HG03342 (cell line): ENCODE results near the gene GGNBP2.
"Not testable (repeated sequence)": the region's sequence is repeated elsewhere in the genome, so short reads cannot be mapped to it uniquely, and the experiment has no call there.

Source experiments
- ATAC-seq: cut with Tn5 transposase; IDR thresholded peaks from one replicate; pipeline ENCODE4 v1.9.1; 2021; ENCODE audit warnings: mild to moderate bottlenecking, moderate library complexity; ENCODE audit not compliant: unreplicated experiment

GGNBP2 gene

DNA sequence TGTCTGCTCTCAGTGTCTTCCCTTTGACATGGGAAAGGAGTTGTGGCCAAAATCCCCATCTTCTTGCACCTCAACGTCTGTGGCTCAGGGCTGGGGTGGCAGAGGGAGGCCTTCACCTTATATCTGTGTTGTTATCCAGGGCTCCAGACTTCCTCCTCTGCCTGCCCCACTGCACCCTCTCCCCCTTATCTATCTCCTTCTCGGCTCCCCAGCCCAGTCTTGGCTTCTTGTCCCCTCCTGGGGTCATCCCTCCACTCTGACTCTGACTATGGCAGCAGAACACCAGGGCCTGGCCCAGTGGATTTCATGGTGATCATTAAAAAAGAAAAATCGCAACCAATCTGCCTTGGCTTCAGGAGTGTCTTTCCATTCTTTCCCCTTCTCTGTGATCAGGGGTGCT is 55.7 kb downstream of the GGNBP2 start:
- ATAC-seq, result no peak

- ATAC-seq, result peak; percentile 2
Observed at GRCh38 chr17:36600936-36601302, 56.2 kb downstream of the GGNBP2 start.

GRCh38 chr17:36601303-36602029 is 56.7 kb downstream of the GGNBP2 start, which contains the start of gene MRM1:
Gene MRM1 (plus strand): TSS chr17:36601583. CDS start chr17:36601811, 228 bp downstream.
- peak; percentile 73 for ATAC-seq

DNA sequence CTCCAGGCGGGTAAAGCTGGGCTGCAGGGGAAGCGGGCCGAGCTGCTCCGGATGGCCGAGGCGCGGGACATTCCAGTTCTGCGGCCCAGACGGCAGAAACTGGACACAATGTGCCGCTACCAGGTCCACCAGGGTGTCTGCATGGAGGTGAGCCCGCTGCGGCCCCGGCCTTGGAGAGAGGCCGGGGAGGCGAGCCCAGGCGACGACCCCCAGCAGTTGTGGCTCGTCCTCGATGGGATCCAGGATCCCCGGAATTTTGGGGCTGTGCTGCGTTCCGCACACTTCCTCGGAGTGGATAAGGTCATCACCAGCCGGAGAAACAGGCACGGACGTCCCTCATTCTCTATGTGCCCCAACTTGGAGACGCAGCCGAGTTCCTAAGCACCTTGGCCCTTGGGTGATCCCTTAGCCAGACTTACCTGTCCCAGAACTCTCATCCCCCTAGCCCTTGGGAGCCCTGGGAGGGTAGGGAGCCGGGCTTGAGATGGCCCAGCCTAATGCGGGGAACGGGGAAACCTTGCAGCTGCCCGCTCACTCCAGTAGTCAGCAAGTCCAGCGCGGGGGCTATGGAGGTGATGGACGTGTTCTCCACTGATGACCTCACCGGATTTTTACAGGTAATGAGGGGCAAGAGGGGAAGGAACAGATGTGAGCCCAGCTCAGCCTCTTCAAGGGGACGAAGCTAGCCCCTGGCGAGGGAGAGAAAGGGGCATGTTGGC is 57.5 kb downstream of the GGNBP2 start:
- ATAC-seq, result no peak

DNA sequence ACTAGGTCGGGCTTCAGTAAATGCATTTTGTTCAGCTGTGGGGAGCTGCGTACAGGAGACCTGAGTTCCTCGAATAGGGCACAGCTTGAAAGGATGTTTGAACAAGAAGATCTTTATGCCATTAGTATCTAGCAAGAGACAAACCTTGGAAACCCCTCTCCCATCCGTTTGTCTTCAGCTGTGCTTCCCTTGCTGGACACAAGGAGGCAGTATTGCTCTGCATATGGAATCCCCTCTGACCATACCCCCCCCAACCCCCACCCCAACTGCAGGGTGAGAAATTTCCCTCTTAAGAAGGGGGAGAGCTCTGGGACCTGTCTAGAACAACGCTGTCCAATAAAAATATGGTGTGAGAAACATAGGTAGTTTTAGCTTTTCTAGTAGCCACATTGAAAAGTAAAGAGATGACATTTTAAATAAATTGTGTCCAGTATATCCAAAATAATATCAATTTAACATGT is 58.2 kb downstream of the GGNBP2 start:
- ATAC-seq, result no peak

DNA sequence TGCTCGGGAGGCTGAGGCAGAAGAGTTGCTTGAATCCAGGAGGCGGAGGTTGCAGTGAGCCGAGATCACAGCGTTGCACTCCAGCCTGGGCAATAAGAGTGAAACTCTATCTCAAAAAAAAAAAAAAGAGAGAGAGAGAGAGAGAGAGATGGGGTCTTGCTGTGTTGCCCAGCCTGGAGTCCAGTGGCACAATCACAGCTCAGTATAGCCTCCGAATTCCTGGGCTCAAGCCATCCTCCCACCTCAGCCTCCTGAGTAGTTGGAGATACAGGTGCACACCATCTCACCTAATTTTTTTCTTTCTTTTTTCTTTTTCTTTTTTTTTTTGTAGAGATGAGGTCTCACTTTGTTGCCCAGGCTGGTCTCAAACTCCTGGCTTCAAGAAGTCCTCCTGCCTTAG is 60.3 kb downstream of the GGNBP2 start:
- not testable (repeated sequence) for ATAC-seq

DNA sequence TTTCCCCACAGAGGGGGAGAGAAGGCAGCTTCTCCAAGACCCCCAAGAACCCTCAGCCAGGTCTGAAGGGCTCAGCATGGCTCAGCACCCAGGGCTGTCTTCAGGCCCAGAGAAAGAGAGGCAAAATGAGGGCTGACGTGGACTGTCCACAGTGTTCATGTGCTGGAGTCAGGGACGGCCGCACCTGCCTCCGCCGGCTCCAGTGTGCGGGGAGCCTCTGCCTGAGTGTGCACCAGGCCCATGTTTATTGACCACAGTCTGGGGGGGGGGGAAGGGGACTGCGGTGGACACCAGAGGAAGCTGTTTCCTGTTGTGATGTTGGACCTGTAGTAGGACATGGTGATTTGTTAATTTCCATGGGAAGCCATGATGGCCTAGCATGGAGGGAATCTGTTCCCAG is 63.6 kb downstream of the GGNBP2 start:
- ATAC-seq, result no peak

GRCh38 chr17:36608794-36609497 is 64.2 kb downstream of the GGNBP2 start:
- ATAC-seq, result no peak

DNA sequence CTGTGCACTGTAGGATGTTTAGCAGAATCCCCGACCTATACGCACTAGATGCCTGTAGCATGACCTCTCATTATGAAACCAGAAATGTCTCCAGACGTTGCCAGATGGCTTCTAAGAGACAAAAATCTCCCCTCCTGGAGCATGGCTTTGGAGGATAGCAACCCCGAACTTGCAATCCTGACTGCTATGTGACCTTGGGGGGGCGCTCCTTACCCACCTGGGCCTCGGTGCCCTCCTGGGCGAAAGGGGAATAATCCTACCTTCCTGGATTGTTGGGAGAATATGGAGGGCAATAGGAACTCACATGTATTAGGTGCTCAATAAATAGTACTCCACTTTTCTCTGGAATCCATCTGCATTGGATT is 64.8 kb downstream of the GGNBP2 start:
- no peak for ATAC-seq

DNA sequence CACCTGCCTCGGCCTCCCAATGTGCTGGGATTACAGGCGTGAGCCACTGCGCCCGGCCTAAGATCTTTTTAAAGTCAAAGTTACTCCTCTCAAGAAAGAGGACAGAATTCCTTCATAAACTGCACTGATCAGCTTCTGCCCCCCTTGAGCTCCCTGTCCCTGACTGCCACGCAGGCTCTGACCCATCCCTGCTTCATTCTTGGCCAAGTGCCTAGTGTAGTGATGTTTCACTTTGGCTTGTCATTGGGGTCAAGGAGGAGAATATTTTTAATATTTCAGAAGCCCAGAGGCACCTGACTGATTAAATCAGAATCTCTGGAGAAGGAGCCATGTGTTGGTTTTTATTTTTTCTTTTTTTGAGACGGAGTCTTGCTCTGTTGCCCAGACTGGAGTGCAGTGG is 65.8 kb downstream of the GGNBP2 start:
- ATAC-seq, result no peak

DNA sequence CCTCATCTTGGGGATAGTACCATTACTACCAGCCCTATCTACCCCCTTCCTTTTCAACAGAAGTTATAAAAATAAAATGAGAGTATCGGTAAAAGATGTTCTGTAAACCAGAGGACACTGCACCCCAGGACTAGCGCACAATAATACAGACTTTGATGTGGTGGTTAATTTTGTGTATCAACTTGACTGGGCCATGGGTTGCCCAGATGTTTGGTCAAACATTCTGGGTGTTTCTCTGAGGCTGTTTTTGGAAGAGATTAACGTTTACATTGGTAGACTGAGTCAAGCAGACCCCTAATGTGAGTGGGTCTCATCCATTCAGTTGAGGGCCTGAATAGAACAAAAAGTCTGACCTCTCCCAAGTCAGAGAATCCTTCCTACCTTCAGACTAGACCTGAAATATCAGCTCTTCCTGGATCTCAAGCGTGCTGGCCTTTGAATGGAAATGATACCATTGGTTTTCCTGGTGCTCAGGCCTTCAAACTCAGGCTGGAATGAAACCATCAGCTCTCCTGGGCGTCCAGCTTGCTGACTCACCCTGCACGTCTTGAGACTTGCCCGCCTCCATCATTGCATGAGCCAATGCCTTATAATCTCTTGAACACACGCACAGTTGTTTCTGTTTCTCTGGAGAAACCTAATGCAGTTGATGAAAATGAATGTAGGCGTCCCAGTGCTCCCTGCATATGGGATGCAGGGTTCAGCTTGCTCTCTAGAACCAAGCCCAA is 66.8 kb downstream of the GGNBP2 start:
- ATAC-seq, result no peak

DNA sequence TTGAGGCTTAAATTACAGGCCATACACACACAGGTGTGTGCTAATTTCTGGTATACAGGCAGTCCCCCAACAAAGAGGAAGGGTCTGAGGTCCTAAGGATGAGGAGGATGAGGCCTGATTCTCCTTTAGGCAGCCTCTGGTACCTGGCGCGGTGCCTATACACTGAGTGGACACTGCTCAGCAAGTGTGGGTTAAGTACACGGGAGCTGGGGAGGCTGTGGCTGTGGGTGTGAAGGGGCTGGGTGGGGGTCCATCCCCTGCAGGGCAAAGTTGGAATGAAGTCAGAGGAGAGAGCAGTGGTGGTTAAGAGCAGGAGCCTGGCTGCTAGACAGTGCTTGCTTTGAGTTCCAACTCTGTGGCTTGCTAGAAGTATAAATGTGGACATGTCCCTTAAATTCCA is 67.6 kb downstream of the GGNBP2 start:
- ATAC-seq, result no peak

- no peak for ATAC-seq
Observed at GRCh38 chr17:36613155-36613554, 68.4 kb downstream of the GGNBP2 start.

DNA sequence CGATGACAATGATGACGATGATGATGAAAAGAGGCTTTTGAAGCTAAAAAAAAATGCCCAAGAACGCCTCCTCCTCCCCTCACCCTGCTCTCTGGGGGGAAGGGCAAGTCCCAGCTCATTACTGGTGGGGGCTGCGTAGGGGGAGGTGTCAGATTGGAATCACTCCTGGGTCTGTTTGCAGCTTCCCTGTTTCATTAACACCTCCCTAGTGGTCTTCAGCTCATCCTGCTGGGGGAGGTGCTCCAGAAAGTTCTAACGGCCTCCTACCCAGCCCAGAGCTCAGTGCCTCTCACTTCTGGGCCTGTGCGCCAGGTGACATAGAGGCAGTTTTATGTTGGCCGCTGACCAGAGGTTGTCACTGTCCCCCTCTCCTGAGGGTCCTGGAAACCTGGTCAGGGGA is 69.4 kb downstream of the GGNBP2 start:
- no peak for ATAC-seq

DNA sequence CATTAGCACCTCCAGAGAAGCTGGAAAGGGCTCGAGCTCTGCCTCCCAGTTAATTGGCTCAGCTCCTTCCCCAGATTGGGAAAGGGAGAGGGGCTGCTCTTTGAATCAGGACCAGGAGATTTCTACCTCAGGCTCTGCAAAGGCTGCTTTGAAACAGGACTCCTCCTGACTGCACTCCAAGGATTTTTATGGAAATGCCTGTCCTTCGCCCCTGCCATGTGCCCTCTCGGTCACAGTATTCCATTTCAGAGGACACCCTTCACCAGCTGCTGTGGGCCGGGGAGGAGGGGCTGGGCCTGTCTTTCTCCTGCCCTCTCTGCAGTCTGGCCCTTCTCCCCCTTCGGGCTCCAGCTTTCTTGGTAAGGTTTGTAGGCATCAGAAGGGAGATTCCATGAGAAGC is 70.2 kb downstream of the GGNBP2 start:
- no peak for ATAC-seq

- ATAC-seq, result no peak
Observed at GRCh38 chr17:36616061-36617029, 71.6 kb downstream of the GGNBP2 start.

GRCh38 chr17:36617773-36618172 is 73.1 kb downstream of the GGNBP2 start:
- no peak for ATAC-seq

- ATAC-seq, result no peak
Observed at GRCh38 chr17:36623281-36623680, 78.6 kb downstream of the GGNBP2 start.

GRCh38 chr17:36625188-36625587 is 80.5 kb downstream of the GGNBP2 start:
- ATAC-seq, result no peak

DNA sequence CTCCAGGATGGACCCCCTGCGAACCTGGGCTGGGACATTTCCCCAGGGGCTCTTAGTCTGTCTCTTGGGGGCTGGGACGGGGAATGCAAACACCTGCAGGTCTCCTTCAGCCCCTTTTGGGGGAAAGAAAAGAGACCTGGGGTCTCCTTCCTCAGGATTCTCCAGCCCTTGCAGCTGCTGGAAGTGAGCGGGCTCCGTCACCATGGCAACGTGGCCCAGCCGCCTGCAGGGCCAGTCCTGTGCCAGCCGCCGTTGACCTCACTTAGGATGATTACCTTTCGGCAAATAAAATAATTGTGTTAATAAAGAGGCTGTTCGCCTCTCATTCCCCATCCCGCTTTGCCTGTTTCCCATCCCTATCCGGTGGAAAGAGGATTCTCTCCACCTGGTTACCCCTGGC is 82.4 kb downstream of the GGNBP2 start:
- no peak for ATAC-seq
